CD4-positive, CD25-positive, alpha-beta regulatory T cell (primary cell): ENCODE data around the gene TMEM131L. TPM values are rescaled to one million over a fixed set of nuclear protein-coding genes. Genes with fewer than 3 reads are reported as not detected.

Experiments
- ATAC-seq, 2 donors: fragments of 150-1000 bp; cut with Tn5 transposase; one replicate each; pipeline ENCODE4 v1.10.0; 2021; ENCODE audit warnings: low read depth in 2 of 2, moderate number of reproducible peaks in 2 of 2, moderate library complexity in 1 of 2
- DNase-seq, 3 donors: peaks; one replicate each; pipeline versions ENCODE4 v3.0.0 to v3.0.0-alpha.2; 2012 to 2022; ENCODE audit warnings: mixed read lengths in 1 of 3
- H3K27ac ChIP-seq: one replicate; pipeline ENCODE4 v1.7.0; 2013; ENCODE audit warnings: mild to moderate bottlenecking, low read length; ENCODE audit not compliant: insufficient read depth, poor library complexity, severe bottlenecking
- H3K27me3 ChIP-seq: one replicate; pipeline ENCODE4 v1.7.0; 2013; ENCODE audit warnings: low read length; ENCODE audit not compliant: control insufficient read depth, insufficient read depth
- H3K36me3 ChIP-seq: one replicate; pipeline ENCODE4 v1.7.0; 2013; ENCODE audit warnings: mild to moderate bottlenecking, low read length, moderate library complexity; ENCODE audit not compliant: control insufficient read depth, insufficient read depth
- H3K4me1 ChIP-seq: 2 replicates; pipeline ENCODE4 v1.7.0; 2013; ENCODE audit warnings: mild to moderate bottlenecking, low read length; ENCODE audit not compliant: insufficient read depth, control insufficient read depth, poor library complexity, severe bottlenecking
- H3K4me3 ChIP-seq: one replicate; pipeline ENCODE4 v1.7.0; 2013; ENCODE audit warnings: low read depth, mild to moderate bottlenecking, low read length, moderate library complexity
- H3K9me3 ChIP-seq, 2 experiments: 1 replicate in 1 of 2; 2 replicates in 1 of 2; pipeline ENCODE4 v1.7.0; 2013; ENCODE audit warnings: low read length in 2 of 2, mild to moderate bottlenecking in 1 of 2, moderate library complexity in 1 of 2; ENCODE audit not compliant: control insufficient read depth in 2 of 2
- H3K27ac Mint-ChIP-seq, 3 donors: one replicate each; pipeline ENCODE4 v1.8.0; 2020 to 2022; ENCODE audit warnings: mild to moderate bottlenecking in 3 of 3, mixed read lengths in 3 of 3, moderate library complexity in 2 of 3
- H3K27me3 Mint-ChIP-seq: one replicate; pipeline ENCODE4 v1.8.0; 2022; ENCODE audit warnings: mild to moderate bottlenecking, mixed read lengths
- H3K36me3 Mint-ChIP-seq: one replicate; pipeline ENCODE4 v1.8.0; 2020; ENCODE audit warnings: mixed read lengths
- H3K4me1 Mint-ChIP-seq, 4 donors: one replicate each; pipeline ENCODE4 v1.8.0; 2020 to 2022; ENCODE audit warnings: mixed read lengths in 4 of 4, mild to moderate bottlenecking in 1 of 4
- H3K4me3 Mint-ChIP-seq, 4 donors: one replicate each; pipeline ENCODE4 v1.8.0; 2020 to 2022; ENCODE audit warnings: mild to moderate bottlenecking in 4 of 4, mixed read lengths in 4 of 4, moderate library complexity in 3 of 4
- H3K9me3 Mint-ChIP-seq, 7 donors: one replicate each; pipeline ENCODE4 v1.8.0; 2020 to 2022; ENCODE audit warnings: mixed read lengths in 7 of 7, mild to moderate bottlenecking in 3 of 7, moderate library complexity in 2 of 7
- polyA plus RNA-seq, 4 donors: library from polyadenylated mRNA; unstranded; fragments of 300-500 nt; fragmentation: Illumina TruSeq; gene quantifications; one replicate each; pipeline ENCODE4 v1.2.3, GENCODE V29; 2021
- total RNA-seq: library from RNA; stranded (reverse); gene quantifications from one replicate; pipeline ENCODE4 v1.2.3, GENCODE V29; 2022

TMEM131L gene
- total and polyA plus RNA-seq, 5 donors from 2014 or later = 35.5 to 86.4 (median 44.1) TPM

- peak overlapping the region; percentile 90 for H3K27ac ChIP-seq
- Mint-ChIP-seq H3K4me3 (peak overlapping the region; percentile 79 to 92 (median 84)), H3K4me1 (peaks cover 51 to 99% (median 84%) of the 10 kb centered on the region in 4 donors), H3K9me3 (no peaks in the 10 kb centered on the region), H3K27ac (peak overlapping the region; percentile 81 to 99 (median 88)), H3K36me3 (peaks cover 19% of the 10 kb centered on the region), H3K27me3 (no peaks in the 10 kb centered on the region)
- peaks cover 3% of the 10 kb centered on the region for H3K36me3 ChIP-seq
- no peak for ATAC-seq
- no peaks in the 10 kb centered on the region for H3K9me3 ChIP-seq
- no peaks in the 10 kb centered on the region for H3K27me3 ChIP-seq
- DNase-seq = no peak
- peaks cover 85% of the 10 kb centered on the region for H3K4me1 ChIP-seq
- peak overlapping the region; percentile 75 for H3K4me3 ChIP-seq
These were observed 57.1 kb downstream of the TMEM131L start for GRCh38 chr4:153523164-153523796.

- Mint-ChIP-seq H3K27ac (peak overlapping the region; percentile 81 to 99 (median 88)), H3K27me3 (no peaks in the 10 kb centered on the region), H3K9me3 (no peaks in the 10 kb centered on the region), H3K4me1 (peaks cover 53 to 99% (median 82%) of the 10 kb centered on the region in 4 donors), H3K4me3 (peak overlapping the region; percentile 79 to 92 (median 84)), H3K36me3 (peaks cover 19% of the 10 kb centered on the region)
- H3K4me1 ChIP-seq = peaks cover 88% of the 10 kb centered on the region
- peak overlapping the region; percentile 90 for H3K27ac ChIP-seq
- no peaks in the 10 kb centered on the region for H3K9me3 ChIP-seq
- peaks cover 3% of the 10 kb centered on the region for H3K36me3 ChIP-seq
- H3K27me3 ChIP-seq = no peaks in the 10 kb centered on the region
- ATAC-seq (no peak), DNase-seq (no peak)
- peak overlapping the region; percentile 75 for H3K4me3 ChIP-seq
These were observed 57.8 kb downstream of the TMEM131L start for GRCh38 chr4:153523941-153524386.

DNA sequence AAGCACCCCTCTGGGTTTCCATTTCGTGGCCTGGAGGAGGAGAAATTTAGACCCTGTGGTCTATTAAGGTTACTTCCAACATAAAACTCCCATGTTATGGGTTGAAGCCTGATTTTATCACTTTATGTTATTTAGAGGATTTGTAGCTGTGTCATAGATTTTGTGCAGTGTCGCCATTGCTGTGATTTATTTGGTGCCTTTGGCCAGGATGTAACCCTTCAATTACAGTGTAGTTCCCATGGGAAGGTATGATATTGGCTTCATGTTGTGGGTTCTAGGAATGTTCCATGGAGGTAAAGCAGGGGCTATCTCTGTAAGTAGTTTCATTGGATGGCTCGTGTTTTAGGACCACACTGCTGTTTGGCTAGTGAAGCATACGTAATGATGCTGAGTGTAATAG is 58.5 kb downstream of the TMEM131L start:
- Mint-ChIP-seq H3K27ac (peak overlapping the region; percentile 81 to 92 (median 88)), H3K4me3 (peak overlapping the region in 3 of 4 donors; percentile 24 to 88 (median 35)), H3K9me3 (no peaks in the 10 kb centered on the region), H3K27me3 (no peaks in the 10 kb centered on the region), H3K4me1 (peaks cover 53 to 99% (median 82%) of the 10 kb centered on the region in 4 donors), H3K36me3 (peaks cover 19% of the 10 kb centered on the region)
- peak overlapping the region; percentile 75 for H3K4me3 ChIP-seq
- DNase-seq (no peak), ATAC-seq (no peak)
- H3K4me1 ChIP-seq = peaks cover 86% of the 10 kb centered on the region
- peak overlapping the region; percentile 90 for H3K27ac ChIP-seq
- H3K9me3 ChIP-seq = no peaks in the 10 kb centered on the region
- no peaks in the 10 kb centered on the region for H3K27me3 ChIP-seq
- peaks cover 3% of the 10 kb centered on the region for H3K36me3 ChIP-seq

DNA sequence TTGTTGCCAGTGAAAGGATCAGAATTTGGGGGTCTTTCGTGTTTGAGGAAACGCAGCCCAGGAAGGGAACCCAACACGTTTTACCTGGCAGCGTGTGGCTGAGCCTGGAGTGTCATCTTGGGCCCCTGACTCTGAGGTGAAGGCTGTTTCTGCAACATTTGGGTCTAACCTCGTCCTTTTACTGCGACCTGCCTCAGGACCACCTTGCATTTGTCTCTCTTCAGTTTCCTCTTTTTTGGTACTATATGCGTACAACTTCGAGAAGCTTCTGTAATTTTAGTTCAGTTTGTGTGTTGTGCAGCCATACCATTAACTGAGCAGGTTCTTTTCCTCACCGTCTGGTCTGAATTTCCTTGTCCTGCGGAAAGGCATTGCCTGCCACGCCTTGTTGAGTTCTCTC is 61.5 kb downstream of the TMEM131L start:
- Mint-ChIP-seq H3K27ac (peak overlapping the region; percentile 88 to 94 (median 93)), H3K27me3 (no peaks in the 10 kb centered on the region), H3K4me1 (peaks cover 46 to 96% (median 76%) of the 10 kb centered on the region in 4 donors), H3K9me3 (no peaks in the 10 kb centered on the region), H3K36me3 (peaks cover 22% of the 10 kb centered on the region), H3K4me3 (peak overlapping the region in 3 of 4 donors; percentile 70 to 83 (median 82))
- Histone ChIP-seq H3K9me3 (no peaks in the 10 kb centered on the region), H3K27ac (peak overlapping the region; percentile 79), H3K27me3 (no peaks in the 10 kb centered on the region), H3K36me3 (peaks cover 3% of the 10 kb centered on the region), H3K4me3 (peak overlapping the region; percentile 76), H3K4me1 (peaks cover 87% of the 10 kb centered on the region)
- peak in 1 of 3 donors; percentile 39 for DNase-seq
- no peak for ATAC-seq

- Mint-ChIP-seq H3K9me3 (no peaks in the 10 kb centered on the region), H3K27ac (peak overlapping the region; percentile 88 to 94 (median 93)), H3K36me3 (peaks cover 22% of the 10 kb centered on the region), H3K4me3 (peak overlapping the region; percentile 70 to 83 (median 80)), H3K4me1 (peaks cover 38 to 95% (median 73%) of the 10 kb centered on the region in 4 donors), H3K27me3 (no peaks in the 10 kb centered on the region)
- DNase-seq (peak in 1 of 3 donors; percentile 36), ATAC-seq (no peak)
- peaks cover 85% of the 10 kb centered on the region for H3K4me1 ChIP-seq
- no peaks in the 10 kb centered on the region for H3K9me3 ChIP-seq
- peak overlapping the region; percentile 79 for H3K27ac ChIP-seq
- peak overlapping the region; percentile 76 for H3K4me3 ChIP-seq
- H3K27me3 ChIP-seq = no peaks in the 10 kb centered on the region
- peaks cover 3% of the 10 kb centered on the region for H3K36me3 ChIP-seq
These were observed 62.7 kb downstream of the TMEM131L start for GRCh38 chr4:153528705-153529485.

DNA sequence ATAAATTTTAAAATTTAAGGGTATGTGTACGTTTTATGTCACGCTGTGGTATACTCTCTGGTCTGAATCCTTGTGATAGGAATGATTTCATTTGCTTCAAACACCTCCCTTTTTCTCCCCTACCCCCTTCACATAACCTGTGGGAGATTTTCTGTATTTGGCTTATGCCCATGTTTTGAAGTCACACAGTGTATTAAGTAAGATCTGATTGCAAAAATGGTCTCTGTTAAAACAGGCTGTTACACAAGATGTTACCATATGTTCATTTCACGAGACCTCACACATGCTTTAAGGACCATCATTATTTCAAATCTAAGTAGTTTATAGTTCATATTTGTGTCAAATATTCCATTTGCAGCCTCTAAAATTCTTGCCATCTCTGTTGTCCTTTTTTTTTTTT is 63.5 kb downstream of the TMEM131L start:
- Mint-ChIP-seq H3K27ac (peak overlapping the region; percentile 88 to 94 (median 93)), H3K27me3 (no peaks in the 10 kb centered on the region), H3K36me3 (peaks cover 22% of the 10 kb centered on the region), H3K4me3 (peak overlapping the region; percentile 70 to 83 (median 80)), H3K4me1 (peaks cover 43 to 95% (median 73%) of the 10 kb centered on the region in 4 donors), H3K9me3 (no peaks in the 10 kb centered on the region)
- peaks cover 3% of the 10 kb centered on the region for H3K36me3 ChIP-seq
- H3K4me3 ChIP-seq = peak overlapping the region; percentile 76
- DNase-seq (no peak), ATAC-seq (no peak)
- H3K27ac ChIP-seq = peak overlapping the region; percentile 79
- peaks cover 81% of the 10 kb centered on the region for H3K4me1 ChIP-seq
- no peaks in the 10 kb centered on the region for H3K27me3 ChIP-seq
- no peaks in the 10 kb centered on the region for H3K9me3 ChIP-seq

GRCh38 chr4:153530284-153530999 is 64.3 kb downstream of the TMEM131L start:
- Mint-ChIP-seq H3K27me3 (no peaks in the 10 kb centered on the region), H3K36me3 (peaks cover 24% of the 10 kb centered on the region), H3K4me1 (peaks cover 51 to 95% (median 74%) of the 10 kb centered on the region in 4 donors), H3K4me3 (peak overlapping the region; percentile 70 to 83 (median 80)), H3K9me3 (no peaks in the 10 kb centered on the region), H3K27ac (peak overlapping the region; percentile 48 to 94 (median 88))
- no peaks in the 10 kb centered on the region for H3K27me3 ChIP-seq
- peak overlapping the region; percentile 76 for H3K4me3 ChIP-seq
- peaks cover 82% of the 10 kb centered on the region for H3K4me1 ChIP-seq
- peaks cover 3% of the 10 kb centered on the region for H3K36me3 ChIP-seq
- H3K9me3 ChIP-seq = no peaks in the 10 kb centered on the region
- ATAC-seq (peak; percentile 58 to 64), DNase-seq (peak in 1 of 3 donors; percentile 57)
- H3K27ac ChIP-seq = peak overlapping the region; percentile 79
